Large intestine (tissue), 3 donors: ENCODE measurements around the gene MAGEA2B. TPM values are rescaled to one million over a fixed set of nuclear protein-coding genes. Genes with fewer than 3 reads are reported as not detected.
"Not testable (repeated sequence)": the region's sequence is repeated elsewhere in the genome, so short reads cannot be mapped to it uniquely, and the experiment has no call there.

Experiments used
- DNase-seq, 2 donors: peaks; one replicate each; pipeline versions ENCODE4 v3.0.0 to v3.0.0-alpha.2; 2013
- H3K27ac ChIP-seq: one replicate; pipeline ENCODE4 v1.5.1; 2013; ENCODE audit warnings: low read length
- H3K27me3 ChIP-seq: 2 replicates; pipeline ENCODE4 v1.6.1; 2013; ENCODE audit warnings: low read length; ENCODE audit not compliant: control insufficient read depth, insufficient read depth
- H3K36me3 ChIP-seq: 2 replicates; pipeline ENCODE4 v1.6.1; 2013; ENCODE audit warnings: low read length; ENCODE audit not compliant: control insufficient read depth, insufficient read depth
- H3K4me1 ChIP-seq: one replicate; pipeline ENCODE4 v1.6.1; 2013; ENCODE audit warnings: low read length; ENCODE audit not compliant: control insufficient read depth, insufficient read depth
- H3K4me3 ChIP-seq: one replicate; pipeline ENCODE4 v1.5.1; 2013; ENCODE audit warnings: low read length
- H3K9me3 ChIP-seq: one replicate; pipeline ENCODE4 v1.6.1; 2013; ENCODE audit warnings: mild to moderate bottlenecking, low read depth, low read length, moderate library complexity; ENCODE audit not compliant: control insufficient read depth
- WGBS: methylation state at CpG from one replicate; pipeline ENCODE4 v1.1.5; 2013; ENCODE audit warnings: low lambda C conversion rate; ENCODE audit not compliant: insufficient coverage; 5-methylcytosine and 5-hydroxymethylcytosine counted together
- polyA plus RNA-seq: library from polyadenylated mRNA; unstranded; fragments of 120-200 nt; gene quantifications from one replicate; pipeline ENCODE4 v1.2.1, GENCODE V29; 2013

MAGEA2B gene
- polyA plus RNA-seq, 1 donor = not detected

GRCh38 chrX:152759544-152759943, 45.1 kb downstream of the MAGEA2B start:
- no CpG with 5 or more reads among the region's 7 CpGs for WGBS
- not testable (repeated sequence) for H3K36me3 ChIP-seq, H3K4me3 ChIP-seq, H3K27ac ChIP-seq, H3K27me3 ChIP-seq, DNase-seq, H3K4me1 ChIP-seq, H3K9me3 ChIP-seq

DNA sequence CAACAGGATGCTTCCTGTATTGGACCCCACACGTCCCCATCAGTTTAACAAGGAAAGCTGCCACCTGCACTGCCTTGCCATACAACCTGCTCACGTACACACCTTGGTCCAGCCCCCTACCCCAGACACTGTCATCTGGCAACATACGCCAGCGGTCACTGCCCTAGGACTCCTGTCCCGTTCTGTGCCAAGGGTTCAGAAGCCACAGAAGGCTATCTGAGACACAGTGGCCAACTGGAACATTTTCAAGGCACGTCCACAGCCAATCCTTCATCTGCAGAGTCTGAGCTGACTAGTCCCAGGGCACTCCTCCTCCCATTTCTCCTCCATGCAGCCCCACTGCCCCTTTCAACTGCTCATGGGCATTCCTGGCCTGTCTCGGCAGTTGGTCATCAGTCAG, 47.2 kb downstream of the MAGEA2B start:
- H3K36me3 ChIP-seq, H3K9me3 ChIP-seq, H3K27ac ChIP-seq, H3K27me3 ChIP-seq, H3K4me1 ChIP-seq, DNase-seq, H3K4me3 ChIP-seq: not testable (repeated sequence)
- WGBS = no CpG with 5 or more reads among the region's 7 CpGs

- H3K4me3 ChIP-seq, DNase-seq, H3K4me1 ChIP-seq, H3K27ac ChIP-seq, H3K27me3 ChIP-seq, H3K9me3 ChIP-seq, H3K36me3 ChIP-seq: not testable (repeated sequence)
- WGBS = no CpG with 5 or more reads among the region's 9 CpGs
These were observed 52.1 kb downstream of the MAGEA2B start for GRCh38 chrX:152766562-152766961.

Other genes with a start within 250 kb of the MAGEA2B start
- gene GABRQ, start 76.7 kb upstream of the MAGEA2B start, polyA plus RNA-seq = 0.40 TPM
- gene MAGEA3, start 15.8 kb upstream of the MAGEA2B start, polyA plus RNA-seq = not detected
- not detected for gene CSAG2, start 5.4 kb upstream of the MAGEA2B start, polyA plus RNA-seq
- not detected for gene CSAG1, start 19.1 kb downstream of the MAGEA2B start, polyA plus RNA-seq
- gene MAGEA12, start 19.1 kb downstream of the MAGEA2B start, polyA plus RNA-seq = not detected
- not detected for gene MAGEA2, start 39.2 kb downstream of the MAGEA2B start, polyA plus RNA-seq
- gene CSAG3, start 44.6 kb downstream of the MAGEA2B start, polyA plus RNA-seq = not detected
- not detected for gene MAGEA6, start 55.1 kb downstream of the MAGEA2B start, polyA plus RNA-seq
- gene CETN2, start 116.1 kb downstream of the MAGEA2B start, polyA plus RNA-seq = 37.0 TPM
- gene NSDHL, start 116.4 kb downstream of the MAGEA2B start, polyA plus RNA-seq = 19.7 TPM
- gene ZNF185, start 183.4 kb downstream of the MAGEA2B start, polyA plus RNA-seq = 4.4 TPM